Activated T-cell treated with anti-CD3 and anti-CD28 coated beads for 24 hours (primary cell): ENCODE measurements around the gene SF3A2.
"Not testable (repeated sequence)": the region's sequence is repeated elsewhere in the genome, so short reads cannot be mapped to it uniquely, and the experiment has no call there.

Experiments
- DNase-seq: peaks from one replicate; pipeline ENCODE4 v3.0.0-alpha.2; 2020; ENCODE audit warnings: low read depth

Gene SF3A2

GRCh38 chr19:2274931-2275535, 38.4 kb downstream of the SF3A2 start:
- no peak for DNase-seq

DNA sequence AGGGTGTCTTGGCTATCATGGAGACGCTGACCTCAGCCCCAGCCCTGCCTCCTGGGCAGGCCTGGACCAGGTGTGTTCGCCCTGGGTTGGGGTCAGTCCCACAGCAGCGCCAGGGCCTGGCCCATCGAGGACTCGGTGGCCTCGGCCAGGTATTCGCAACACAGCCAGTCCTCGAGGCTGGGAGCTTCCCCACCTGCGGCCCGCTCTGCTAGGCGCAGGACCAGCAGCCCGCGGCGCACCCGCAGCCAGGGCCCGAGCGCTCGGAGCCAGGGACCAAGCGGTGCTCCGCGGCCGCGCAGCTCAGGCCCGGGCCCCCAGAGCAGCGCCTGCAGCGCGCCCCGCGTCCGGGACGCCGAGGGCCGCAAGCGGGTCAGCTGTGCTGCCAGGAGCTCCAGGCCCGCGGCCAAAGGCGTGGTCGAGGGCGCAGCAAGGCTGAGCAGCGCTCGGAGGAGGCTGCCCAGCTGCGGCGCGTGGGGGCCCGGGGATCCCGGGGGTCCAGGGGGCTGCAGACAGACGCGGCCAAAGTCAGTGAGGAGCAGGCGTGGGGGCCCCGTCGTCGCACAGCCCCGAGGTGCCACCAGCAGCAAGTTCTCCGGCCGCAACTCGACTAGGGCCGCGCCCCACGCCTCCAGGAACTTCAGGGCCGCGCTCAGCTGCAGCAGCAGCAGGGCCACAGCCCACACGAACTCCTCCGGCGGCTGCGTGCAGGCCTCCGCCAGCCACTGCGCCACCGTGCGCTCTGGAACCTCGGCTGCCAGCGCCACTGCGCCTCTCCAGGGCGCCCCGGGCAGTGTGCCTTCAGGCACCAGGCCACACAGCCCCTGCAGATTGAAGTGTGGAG, 39.2 kb downstream of the SF3A2 start:
- DNase-seq: no peak

GRCh38 chr19:2276429-2276986, 39.9 kb downstream of the SF3A2 start:
- no peak for DNase-seq

DNA sequence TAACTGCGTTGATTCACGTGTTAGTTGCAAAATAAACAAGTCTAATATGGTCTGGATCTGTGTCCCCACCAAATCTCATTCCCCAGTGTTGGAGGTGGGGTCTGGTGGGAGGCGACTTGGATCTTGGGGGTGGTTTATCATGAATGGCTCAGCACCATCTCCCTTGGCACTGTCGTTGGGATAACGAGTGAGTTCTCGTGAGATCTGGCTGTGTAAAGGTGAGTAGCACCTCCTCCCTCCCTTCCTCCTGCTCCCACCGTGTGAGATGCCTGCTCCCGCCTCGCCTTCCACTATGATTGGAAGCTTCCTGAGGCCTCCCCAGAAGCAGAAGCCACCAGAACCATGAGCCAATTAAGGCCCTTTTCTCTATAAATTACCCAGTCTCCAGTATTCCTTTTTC, 40.5 kb downstream of the SF3A2 start:
- no peak for DNase-seq

GRCh38 chr19:2278459-2279158, 42.0 kb downstream of the SF3A2 start:
- DNase-seq: no peak

GRCh38 chr19:2280633-2281264, 44.1 kb downstream of the SF3A2 start:
- DNase-seq: no peak

DNA sequence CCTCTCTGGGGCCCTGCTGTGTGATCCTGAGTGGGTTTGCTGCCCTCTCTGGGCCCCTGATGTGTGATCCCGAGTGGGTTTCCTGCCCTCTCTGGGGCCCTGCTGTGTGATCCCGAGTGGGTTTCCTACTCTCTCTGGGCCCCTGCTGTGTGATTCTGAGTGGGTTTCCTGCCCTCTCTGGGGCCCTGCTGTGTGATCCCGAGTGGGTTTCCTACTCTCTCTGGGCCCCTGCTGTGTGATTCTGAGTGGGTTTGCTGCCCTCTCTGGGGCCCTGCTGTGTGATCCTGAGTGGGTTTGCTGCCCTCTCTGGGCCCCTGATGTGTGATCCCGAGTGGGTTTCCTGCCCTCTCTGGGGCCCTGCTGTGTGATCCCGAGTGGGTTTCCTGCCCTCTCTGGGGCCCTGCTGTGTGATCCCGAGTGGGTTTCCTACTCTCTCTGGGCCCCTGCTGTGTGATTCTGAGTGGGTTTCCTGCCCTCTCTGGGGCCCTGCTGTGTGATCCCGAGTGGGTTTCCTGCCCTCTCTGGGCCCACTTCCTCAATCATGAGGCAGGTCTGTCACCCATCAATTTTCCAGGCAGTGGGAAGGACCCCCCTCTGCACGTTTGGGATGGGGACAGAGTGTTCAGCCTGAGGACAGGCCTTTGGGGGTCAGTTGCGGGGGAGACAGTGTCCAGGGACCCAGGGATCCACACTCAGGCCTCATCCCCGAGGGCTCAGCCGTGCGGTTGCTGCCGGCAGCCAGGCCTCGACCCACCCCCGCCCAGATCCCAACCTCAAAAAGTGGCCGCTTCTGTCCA, 44.8 kb downstream of the SF3A2 start:
- DNase-seq: not testable (repeated sequence)

DNA sequence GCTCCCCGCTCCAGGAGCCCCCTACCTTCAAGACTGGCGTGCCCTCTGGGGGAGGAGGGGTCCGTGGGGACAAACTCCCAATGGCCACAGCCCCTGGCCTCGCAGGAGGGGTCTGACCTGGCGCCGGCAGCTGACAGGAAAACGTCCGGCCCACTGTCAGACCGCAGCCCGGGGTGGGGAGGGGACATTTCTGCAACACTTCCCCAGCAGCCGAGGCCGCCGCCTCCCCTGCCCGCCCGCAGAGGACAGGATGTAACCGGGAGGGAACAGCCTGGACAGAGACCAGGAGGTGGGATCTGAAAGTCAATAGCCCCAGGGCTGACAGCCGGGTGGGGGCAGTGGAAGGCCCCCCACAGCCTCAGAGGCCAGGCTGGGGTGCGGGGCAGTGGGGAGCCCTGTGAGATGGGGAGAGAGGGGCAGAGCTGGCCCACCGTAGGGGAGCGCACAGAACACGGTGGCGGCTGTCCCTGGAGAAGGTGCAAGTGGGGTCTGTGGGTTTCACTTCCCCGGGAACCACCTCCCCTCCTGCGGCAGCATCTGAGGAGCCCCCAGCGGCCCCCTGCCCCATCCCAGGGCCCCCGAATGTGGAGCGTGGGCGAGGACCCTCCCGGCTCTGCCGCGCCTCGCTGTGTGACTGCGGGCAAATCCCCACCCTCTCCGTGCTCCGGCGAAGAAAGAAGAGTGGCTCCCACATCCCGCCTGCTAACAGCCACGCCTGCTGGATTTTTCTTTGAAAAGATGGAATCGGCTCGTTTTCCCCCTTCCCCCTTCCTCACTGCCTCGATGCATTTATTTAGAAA, 45.6 kb downstream of the SF3A2 start, which contains the start of gene PEAK3:
Gene PEAK3 (minus strand): TSS at position 114 of the 800 bp plus-strand sequence. CDS start 1,244 bp downstream, outside the sequence.
- no peak for DNase-seq

GRCh38 chr19:2282862-2283237, 46.2 kb downstream of the SF3A2 start:
- DNase-seq: no peak

DNA sequence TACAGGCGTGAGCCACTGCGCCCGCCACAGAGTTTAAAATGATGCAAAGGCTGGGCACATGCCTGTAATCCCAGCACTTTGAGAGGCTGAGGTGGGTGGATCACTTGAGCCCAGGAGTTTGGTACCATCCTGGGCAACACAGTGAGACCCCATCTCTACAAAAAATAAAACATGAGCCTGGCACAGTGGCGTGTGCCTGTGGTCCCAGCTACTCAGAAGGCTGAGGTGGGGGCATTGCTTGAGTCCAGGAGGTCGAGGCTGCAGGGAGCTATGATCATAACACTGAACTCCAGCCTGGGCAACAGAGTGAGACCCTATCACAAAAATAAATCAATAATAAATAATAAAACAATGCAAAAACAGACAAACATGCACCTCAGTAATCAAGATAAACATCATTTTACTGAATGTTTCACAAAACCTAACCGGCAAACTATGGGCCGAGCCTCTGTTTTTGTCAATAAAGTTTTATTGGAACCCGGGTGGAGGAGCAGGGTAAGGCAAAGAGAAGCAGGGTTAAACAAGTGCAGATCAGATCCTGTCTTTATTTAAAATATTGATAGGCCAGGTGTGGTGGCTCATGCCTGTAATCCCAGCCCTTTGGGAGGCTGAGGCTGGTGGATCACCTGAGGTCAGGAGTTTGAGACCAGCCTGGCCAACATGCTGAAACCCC, 47.3 kb downstream of the SF3A2 start:
- no peak for DNase-seq

GRCh38 chr19:2286402-2287140, 49.9 kb downstream of the SF3A2 start:
- DNase-seq: no peak

DNA sequence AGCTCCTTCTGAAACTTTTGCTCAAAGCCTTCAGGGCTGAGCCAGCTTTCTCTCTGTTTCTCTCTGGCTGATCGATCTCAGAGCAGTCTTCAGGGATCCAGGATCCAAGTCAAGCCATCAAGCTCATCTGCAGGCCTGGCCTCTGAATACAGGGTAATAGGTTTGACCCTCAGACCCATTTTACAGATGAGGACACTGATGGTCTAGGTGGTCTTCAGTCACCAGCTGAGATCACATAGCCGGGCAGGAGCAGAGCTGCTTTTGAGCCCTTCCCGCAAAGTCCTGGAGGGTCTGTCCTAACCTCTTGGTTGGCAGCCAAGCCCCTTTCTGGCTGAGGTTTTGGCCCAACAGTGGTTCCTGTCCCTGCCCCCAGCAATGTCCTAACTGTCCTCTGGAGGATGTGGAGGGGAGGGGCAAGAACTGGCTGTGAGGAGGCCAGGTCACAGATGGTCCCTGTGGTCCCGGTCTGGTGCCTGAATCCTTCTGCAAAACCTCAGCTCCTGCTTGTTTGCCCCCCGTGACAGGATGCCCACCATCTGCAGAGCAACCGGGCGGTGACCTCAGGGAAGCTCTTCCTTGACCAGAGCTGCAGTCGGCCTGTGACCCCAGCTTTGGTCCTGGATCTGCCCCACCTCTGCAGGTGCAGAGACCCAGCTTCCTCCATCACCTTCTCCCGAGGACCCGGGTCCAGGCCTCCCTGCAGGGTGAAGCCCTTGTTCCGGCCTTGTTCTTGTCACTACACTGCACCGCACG, 51.1 kb downstream of the SF3A2 start:
- no peak for DNase-seq

- DNase-seq: no peak
Observed at GRCh38 chr19:2288338-2288817, 51.8 kb downstream of the SF3A2 start.

GRCh38 chr19:2288818-2289713, 52.4 kb downstream of the SF3A2 start:
- DNase-seq: no peak

- no peak for DNase-seq
Observed at GRCh38 chr19:2289714-2290435, 53.3 kb downstream of the SF3A2 start.

GRCh38 chr19:2290441-2291184, 54.0 kb downstream of the SF3A2 start:
- DNase-seq: no peak
